GM10248 (cell line): ENCODE results near the gene EPHA6.
"Not testable (repeated sequence)": the region's sequence is repeated elsewhere in the genome, so short reads cannot be mapped to it uniquely, and the experiment has no call there.

ENCODE experiments used
- CTCF ChIA-PET: fragments of 300-600 bp; sonication (Branson Sonifier 250); formaldehyde crosslinking; extraction: SDS; loops from one replicate; lab custom pipeline; 2021; ENCODE audit warnings: antibody characterized with exemption; lab: Yijun Ruan, JAX
- POLR2A ChIA-PET: fragments of 350-650 bp; sonication (Branson Sonifier 250); formaldehyde crosslinking; extraction: SDS; loops from one replicate; lab custom pipeline; 2020; ENCODE audit warnings: antibody characterized with exemption; lab: Yijun Ruan, JAX
- DNase-seq: peaks from one replicate; pipeline ENCODE4 v3.0.0; 2012; ENCODE audit errors: extremely low spot score
- TF ChIP-seq, protein P1 (sequence below): IDR thresholded peaks from 2 replicates; pipeline ENCODE4 v1.5.1; 2012; ENCODE audit warnings: mild to moderate bottlenecking, low read depth; ENCODE audit errors: extremely low read depth, missing control alignments, control extremely low read depth

EPHA6 gene

DNA sequence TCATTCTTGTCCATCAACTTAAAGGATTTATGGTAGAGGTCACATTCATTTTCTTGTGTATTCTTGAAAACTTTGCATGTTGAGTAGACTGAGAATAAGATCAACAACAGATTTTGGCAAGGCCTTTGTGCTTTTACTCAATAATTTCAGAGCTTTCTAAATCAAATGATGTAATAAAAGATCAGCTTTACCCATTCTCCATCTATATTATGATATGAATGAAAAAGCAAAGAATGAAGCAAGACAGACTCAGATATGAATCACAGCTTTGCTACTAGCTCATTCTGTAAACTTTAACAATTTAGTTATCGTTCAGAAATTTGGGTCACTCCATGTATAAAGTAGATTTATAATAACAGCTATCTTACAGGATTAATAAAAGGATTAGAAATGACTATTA, 674.3 kb downstream of the EPHA6 start:
- TF ChIP-seq, protein P1, sequence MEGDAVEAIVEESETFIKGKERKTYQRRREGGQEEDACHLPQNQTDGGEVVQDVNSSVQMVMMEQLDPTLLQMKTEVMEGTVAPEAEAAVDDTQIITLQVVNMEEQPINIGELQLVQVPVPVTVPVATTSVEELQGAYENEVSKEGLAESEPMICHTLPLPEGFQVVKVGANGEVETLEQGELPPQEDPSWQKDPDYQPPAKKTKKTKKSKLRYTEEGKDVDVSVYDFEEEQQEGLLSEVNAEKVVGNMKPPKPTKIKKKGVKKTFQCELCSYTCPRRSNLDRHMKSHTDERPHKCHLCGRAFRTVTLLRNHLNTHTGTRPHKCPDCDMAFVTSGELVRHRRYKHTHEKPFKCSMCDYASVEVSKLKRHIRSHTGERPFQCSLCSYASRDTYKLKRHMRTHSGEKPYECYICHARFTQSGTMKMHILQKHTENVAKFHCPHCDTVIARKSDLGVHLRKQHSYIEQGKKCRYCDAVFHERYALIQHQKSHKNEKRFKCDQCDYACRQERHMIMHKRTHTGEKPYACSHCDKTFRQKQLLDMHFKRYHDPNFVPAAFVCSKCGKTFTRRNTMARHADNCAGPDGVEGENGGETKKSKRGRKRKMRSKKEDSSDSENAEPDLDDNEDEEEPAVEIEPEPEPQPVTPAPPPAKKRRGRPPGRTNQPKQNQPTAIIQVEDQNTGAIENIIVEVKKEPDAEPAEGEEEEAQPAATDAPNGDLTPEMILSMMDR = no peak
- POLR2A ChIA-PET = no interaction called here
- no peak for DNase-seq
- CTCF ChIA-PET = interaction anchor here (1.3 kb wide), 2 partner anchors 12 to 13 kb away, joined by 3 read pairs; no protein-coding TSS in a partner anchor

DNA sequence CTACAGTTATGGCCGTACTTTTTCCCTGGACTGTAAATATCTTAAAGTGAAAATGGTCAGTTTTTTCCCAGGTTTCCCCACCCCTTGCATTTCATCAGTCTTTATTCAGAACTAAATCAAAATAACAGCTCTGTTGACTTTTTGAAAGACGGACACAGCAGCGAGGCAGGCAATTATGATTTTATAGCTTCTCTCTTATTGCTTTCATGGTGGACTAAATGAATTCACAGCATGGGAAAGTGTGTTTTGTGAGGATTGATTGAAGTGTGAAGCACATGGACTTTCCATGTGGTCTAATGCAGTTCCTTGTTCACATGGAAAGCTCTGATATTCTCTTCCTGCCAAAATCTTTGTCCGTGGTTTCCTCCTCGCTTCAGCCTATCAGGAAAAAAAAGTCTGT, 681.5 kb downstream of the EPHA6 start:
- ChIA-PET POLR2A (no interaction called here), CTCF (interaction anchor here (0.9 to 1.1 kb wide), 2 partner anchors 13 to 35 kb away, joined by 3 read pairs; no protein-coding TSS in a partner anchor)
- no peak for DNase-seq
- TF ChIP-seq, protein P1 = no peak

DNA sequence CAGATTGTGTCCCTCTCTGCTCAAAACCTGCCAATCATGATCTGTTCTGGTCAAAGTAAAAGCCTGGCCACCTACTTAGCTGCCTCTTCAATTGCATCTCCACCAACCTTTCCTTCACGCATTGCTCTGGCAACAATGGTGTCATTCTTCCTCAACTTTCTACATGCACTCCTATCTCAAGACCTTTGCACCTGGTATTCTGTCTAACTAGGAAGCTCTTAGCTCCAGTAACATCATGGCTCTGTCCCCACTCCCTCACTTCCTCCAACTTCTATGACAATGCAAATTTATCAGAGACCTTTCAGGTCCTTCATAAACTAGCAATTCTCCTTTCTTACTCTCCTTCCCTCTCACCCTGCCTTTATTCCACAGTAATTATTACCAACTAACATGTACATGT, 682.7 kb downstream of the EPHA6 start:
- DNase-seq = no peak
- TF ChIP-seq, protein P1 = no peak
- CTCF ChIA-PET = no interaction called here
- POLR2A ChIA-PET = no interaction called here

DNA sequence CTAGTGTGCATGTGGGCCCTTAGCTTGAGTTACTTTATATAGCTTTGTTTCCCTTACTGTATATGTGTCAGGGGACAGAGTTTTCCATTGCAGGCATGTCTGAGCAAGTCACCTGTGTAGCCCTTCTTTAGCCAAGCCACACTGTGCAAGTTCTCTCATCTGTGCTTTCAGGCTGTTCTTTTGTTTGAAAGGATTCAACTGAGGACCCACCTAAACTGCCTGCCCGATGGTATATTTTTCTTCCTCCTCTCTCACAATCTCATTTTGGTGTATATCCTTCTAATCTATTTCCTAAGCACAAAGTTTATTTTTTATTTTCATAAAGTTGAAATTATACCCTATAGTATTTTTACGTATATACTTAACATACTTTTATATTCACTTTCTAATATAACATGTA, 690.1 kb downstream of the EPHA6 start:
- DNase-seq = no peak
- TF ChIP-seq, protein P1 = no peak
- POLR2A ChIA-PET = no interaction called here
- CTCF ChIA-PET = no interaction called here

DNA sequence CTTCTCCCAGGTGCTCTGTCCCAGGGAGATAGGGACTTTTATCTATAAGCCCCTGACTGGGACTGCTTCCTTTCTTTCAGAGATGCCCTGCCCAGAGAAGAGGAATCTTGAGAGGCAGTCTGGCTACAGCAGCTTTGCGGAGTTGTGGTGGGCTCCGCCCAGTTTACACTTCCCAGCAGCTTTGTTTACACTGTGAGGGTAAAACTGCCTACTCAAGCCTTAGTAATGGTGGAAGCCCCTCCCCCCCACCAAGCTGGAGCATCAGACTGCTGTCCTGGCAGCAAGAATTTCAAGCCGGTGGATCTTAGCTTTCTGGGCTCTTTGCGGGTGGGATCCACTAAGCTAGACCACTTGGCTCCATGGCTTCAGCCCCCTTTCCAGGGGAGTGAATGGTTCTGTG, 696.4 kb downstream of the EPHA6 start:
- ChIA-PET POLR2A (no interaction called here), CTCF (interaction anchor here (1.2 to 1.6 kb wide), 2 partner anchors 9 kb away, joined by 3 to 4 read pairs; no protein-coding TSS in a partner anchor)
- DNase-seq = no peak
- TF ChIP-seq, protein P1 = no peak

DNA sequence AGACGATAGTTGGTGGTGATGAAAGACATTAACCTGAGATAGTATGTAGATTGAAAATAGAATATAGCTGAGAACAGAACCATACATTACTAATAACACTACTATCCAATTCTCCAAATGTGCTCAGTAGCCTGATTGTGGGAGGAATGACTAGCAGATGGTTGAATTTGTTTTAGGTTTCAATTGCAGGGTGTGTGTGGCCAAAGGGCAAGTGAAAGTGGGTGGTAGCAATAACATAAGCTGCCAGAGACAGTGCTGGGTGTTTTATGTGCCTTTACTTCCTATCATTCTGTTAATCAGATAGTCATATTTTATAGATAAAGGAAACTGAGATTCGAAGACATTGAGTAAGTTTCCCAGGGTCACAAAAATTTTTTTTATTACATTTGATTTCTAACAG, 700.7 kb downstream of the EPHA6 start:
- TF ChIP-seq, protein P1 = no peak
- ChIA-PET CTCF (no interaction called here), POLR2A (no interaction called here)
- DNase-seq = no peak

DNA sequence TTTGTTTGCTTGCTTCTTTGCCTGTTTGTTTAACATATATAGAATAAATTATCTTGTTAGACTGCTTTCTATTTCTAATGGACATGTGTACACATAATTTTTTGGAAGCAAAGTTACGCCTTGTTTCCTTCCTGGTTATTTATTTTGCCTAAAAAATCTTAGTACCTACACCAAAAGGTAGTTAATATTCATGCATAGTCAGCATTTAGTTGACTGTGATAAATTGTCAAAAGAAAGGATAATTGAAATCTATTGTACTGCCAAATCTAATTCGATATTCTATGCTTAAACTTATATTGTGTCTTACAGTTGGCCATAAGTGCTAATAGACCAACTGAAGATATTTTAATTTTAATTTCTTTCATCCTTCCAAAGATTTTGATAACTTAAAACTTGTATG, 716.3 kb downstream of the EPHA6 start:
- TF ChIP-seq, protein P1 = no peak
- ChIA-PET POLR2A (no interaction called here), CTCF (no interaction called here)
- no peak for DNase-seq

DNA sequence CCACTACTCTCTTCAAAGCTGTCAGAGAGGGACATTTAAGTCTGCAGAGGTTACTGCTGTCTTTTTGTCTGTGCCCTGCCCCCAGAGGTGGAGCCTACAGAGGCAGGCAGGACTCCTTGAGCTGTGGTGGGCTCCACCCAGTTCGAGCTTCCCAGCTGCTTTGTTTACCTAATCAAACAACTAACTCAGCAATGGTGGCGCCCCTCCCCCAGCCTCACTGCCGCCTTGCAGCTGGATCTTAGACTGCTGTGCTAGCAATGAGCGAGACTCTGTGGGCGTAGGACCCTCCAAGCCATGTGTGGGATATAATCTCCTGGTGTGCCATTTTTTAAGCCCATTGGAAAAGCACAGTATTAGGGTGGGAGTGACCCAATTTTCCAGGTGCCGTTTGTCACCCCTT, 733.2 kb downstream of the EPHA6 start:
- CTCF ChIA-PET, POLR2A ChIA-PET, DNase-seq: not testable (repeated sequence)
